TTC549 (cell line): ENCODE results near the gene CASP6.
"Not testable (repeated sequence)": the region's sequence is repeated elsewhere in the genome, so short reads cannot be mapped to it uniquely, and the experiment has no call there.

Source experiments
- FAIRE-seq: peaks from 2 replicates; lab custom pipeline; 2012; peaks lifted over from hg19 to GRCh38; lab: Jason Lieb, UNC

CASP6 gene

DNA sequence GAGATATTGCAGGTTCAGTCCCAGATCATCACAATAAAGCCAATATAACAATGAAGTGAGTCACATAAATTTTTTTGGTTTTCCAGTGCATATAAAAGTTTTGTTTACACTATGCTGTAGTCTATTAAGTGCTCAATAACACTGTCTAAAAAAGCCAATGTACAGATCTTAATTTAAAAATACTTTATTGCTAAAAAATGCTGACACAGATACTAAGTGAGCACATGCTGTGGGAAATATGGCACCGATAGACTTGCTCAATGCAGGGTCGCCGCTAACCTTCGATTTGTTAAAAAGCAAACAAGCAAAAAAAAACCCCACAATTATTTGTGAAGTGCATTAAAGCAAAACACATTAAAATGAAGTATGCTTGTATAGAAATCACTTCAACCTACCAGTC lies 16.4 kb upstream of the CASP6 start:
- FAIRE-seq = no peak

- no peak for FAIRE-seq
Observed at GRCh38 chr4:109718759-109719158, 15.5 kb upstream of the CASP6 start.

- no peak for FAIRE-seq
Observed at GRCh38 chr4:109713500-109713899, 10.3 kb upstream of the CASP6 start.

DNA sequence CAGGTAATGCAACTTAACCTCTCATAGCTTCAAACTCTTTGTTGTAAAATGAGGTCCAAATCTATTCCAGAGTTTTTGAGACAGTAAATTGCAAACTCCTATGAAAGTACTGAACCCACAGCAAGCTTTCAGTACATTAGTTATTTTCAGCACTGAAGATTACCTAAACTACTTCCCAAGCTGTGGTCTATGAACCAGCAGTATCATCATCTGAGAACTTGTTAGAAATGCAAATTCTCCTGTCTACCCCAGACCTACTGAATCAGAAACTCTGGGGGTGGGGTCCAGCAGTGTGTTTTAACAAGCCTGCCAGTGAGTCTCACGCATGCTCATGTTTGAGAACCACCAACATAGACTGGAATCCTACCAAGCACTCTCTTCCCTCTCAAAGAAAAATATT lies 5.7 kb upstream of the CASP6 start:
- FAIRE-seq = no peak

- FAIRE-seq = no peak
Observed at GRCh38 chr4:109708435-109708834, 5.2 kb upstream of the CASP6 start.

DNA sequence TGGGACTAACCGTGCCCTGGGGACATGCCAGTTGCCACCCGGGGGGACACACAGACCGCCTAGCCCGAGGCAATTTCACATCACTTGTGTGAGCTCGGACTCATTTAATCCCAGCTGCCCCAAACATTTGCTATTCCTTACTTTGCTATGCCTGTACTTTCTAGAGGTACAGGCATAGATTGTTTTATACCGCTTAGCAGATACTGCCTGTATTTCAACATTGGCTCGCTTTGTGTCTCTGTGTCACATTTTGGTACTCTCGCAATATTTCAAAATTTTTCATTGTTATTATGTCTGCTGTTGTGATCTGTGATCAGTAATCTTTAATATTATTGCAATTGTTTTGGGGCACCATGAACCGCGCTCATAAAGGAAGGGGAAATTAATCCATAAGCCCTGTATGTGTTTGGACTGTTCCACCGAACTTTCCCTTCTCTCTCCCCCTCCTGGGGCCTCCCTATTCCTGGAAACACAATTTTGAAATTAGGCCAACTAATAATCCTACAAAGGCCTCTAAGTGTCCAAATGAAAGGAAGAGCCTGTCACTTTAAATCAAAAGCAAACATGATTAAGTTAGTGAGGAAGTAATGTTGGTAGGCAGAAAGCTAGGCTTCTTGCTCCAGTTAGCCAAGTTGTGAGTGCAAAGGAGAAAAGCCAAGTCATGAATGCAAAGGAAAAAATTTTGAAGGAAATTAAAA lies 568 bp upstream of the CASP6 start:
- no peak for FAIRE-seq

- FAIRE-seq = no peak
Observed at GRCh38 chr4:109701566-109702410, 1.5 kb downstream of the CASP6 start.

GRCh38 chr4:109699553-109700225 lies 3.6 kb downstream of the CASP6 start:
- FAIRE-seq = no peak

- no peak for FAIRE-seq
Observed at GRCh38 chr4:109698656-109699055, 4.6 kb downstream of the CASP6 start.

GRCh38 chr4:109691411-109691920 lies 11.8 kb downstream of the CASP6 start:
- no peak for FAIRE-seq

DNA sequence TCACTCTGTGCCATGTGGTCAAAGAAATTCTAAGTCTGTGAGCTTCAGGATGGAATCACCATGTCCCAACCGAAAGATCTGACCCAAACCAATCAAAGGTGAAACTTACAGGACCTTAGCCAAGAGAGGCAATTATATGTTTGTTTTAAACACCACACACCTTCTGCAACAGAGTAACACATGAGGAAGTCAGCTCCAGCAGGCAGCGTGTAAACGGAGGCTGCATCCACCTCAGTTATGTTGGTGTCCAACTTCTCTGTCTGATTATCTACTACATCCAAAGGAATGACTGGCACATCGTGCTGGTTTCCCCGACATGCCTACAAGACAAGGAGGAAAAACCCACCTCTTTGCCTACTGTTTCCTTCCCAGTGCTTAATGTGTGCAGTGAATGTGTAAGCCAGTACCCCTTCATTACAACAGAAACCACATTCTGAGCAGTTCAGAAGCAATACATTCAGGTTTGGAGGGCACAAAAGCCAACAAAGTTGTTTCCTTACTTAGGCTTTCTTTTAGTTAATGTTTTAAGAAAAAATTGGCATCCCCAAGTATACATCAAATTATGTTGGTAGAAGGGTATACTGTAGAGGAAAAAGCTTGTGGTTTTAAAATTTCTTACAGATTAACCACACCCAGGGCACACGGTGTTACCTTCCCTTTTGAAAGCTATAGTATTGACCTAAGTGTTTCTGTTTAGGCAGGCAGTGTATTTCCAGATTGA lies 12.4 kb downstream of the CASP6 start:
- no peak for FAIRE-seq

GRCh38 chr4:109684727-109685126 lies 18.5 kb downstream of the CASP6 start:
- FAIRE-seq = no peak

DNA sequence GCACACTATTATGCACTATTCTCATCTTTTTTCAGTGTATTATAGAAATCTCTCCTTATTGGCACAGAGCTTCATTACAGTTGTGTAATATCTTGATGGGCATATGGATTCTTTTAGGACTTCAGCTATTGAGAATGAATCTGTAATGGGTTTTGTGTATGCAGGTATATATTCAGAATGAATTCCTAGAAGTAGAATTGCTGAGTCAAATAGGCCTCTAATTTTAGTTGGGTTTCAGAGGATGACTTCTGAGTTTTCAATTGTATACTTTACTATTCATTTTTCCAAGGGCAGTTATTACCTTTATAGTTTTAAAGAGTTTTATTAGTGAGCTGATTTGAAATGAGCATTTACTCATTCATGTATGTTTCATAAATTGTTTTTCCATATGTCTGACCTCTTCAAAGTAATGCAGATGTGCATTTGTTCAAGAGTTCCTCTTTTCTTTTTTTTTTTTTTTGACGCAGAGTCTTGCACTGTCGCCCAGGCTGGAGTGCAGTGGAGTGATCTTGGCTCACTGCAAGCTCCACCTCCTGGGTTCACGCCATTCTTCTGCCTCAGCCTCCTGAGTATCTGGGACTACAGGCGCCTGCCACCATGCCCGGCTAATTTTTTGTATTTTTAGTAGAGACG lies 19.5 kb downstream of the CASP6 start:
- FAIRE-seq = no peak

GRCh38 chr4:109682875-109683274 lies 20.4 kb downstream of the CASP6 start:
- FAIRE-seq = no peak

DNA sequence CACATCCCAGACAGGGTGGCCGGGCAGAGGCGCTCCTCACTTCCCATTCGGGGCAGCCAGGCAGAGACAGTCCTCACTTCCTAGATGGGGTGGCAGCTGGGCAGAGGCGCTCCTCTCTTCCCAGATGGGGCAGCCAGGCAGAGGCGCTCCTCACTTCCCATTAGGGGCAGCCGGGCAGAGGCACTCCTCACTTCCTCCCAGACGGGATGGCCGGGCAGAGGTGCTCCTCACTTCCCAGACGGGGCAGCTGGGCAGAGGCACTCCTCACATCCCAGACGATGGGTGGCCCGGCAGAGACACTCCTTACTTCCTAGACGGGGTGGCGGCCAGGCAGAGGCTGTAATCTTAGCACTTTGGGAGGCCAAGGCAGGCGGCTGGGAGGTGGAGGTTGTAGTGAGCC lies 24.3 kb downstream of the CASP6 start:
- not testable (repeated sequence) for FAIRE-seq

DNA sequence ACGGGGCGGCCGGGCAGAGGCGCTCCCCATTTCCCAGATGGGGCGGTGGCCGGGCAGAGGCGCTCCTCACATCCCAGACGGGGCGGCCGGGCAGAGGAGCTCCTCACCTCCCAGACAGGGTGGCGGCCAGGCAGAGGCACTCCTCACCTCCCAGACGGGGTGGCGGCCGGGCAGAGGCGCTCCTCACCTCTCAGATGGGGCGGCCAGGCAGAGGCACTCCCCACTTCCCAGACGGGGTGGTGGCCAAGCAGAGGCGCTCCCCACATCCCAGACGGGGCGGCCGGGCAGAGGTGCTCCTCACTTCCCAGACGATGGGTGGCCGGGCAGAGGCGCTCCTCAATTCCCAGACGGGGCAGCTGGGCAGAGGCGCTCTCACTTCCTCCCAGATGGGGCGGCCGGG lies 24.8 kb downstream of the CASP6 start:
- FAIRE-seq = not testable (repeated sequence)

- FAIRE-seq = no peak
Observed at GRCh38 chr4:109676886-109677285, 26.4 kb downstream of the CASP6 start.

- FAIRE-seq = no peak
Observed at GRCh38 chr4:109675843-109676242, 27.4 kb downstream of the CASP6 start.

- FAIRE-seq = no peak
Observed at GRCh38 chr4:109675181-109675580, 28.1 kb downstream of the CASP6 start.

GRCh38 chr4:109673303-109673702 lies 29.9 kb downstream of the CASP6 start:
- FAIRE-seq = no peak

GRCh38 chr4:109672169-109672930 lies 30.9 kb downstream of the CASP6 start:
- FAIRE-seq = no peak
